GM23338 (cell line): ENCODE results near the gene CNOT1. TPM values are rescaled to one million over a fixed set of nuclear protein-coding genes. Genes with fewer than 3 reads are reported as not detected.

Source experiments
- ATAC-seq: fragments of 200-7000 bp; cut with Tn5 transposase; 3 replicates; pipeline ENCODE4 v1.9.1; 2020
- DNase-seq: peaks from one replicate; pipeline ENCODE4 v3.0.0-alpha.2; 2015; ENCODE audit warnings: low spot score
- H2AFZ ChIP-seq: fragments of 200-600 bp; sonication (generic); 2 replicates; pipeline ENCODE4 v1.8.0; 2016; ENCODE audit warnings: antibody characterized with exemption, mild to moderate bottlenecking, moderate library complexity
- H3F3A ChIP-seq: fragments of 200-600 bp; sonication (generic); replicated peaks from 2 replicates; pipeline ENCODE4 v1.8.0; 2017; ENCODE audit warnings: antibody characterized with exemption, mixed run types, low read depth
- H3K27ac ChIP-seq: fragments of 200-600 bp; sonication (generic); 2 replicates; pipeline ENCODE4 v1.6.1; 2016; ENCODE audit warnings: low read depth
- H3K27me3 ChIP-seq: fragments of 200-600 bp; sonication (generic); 2 replicates; pipeline ENCODE4 v1.8.0; 2016; ENCODE audit warnings: mild to moderate bottlenecking, mixed run types, moderate library complexity; ENCODE audit not compliant: insufficient read depth
- H3K36me3 ChIP-seq: fragments of 200-600 bp; sonication (generic); 2 replicates; pipeline ENCODE4 v1.8.0; 2016; ENCODE audit warnings: mild to moderate bottlenecking; ENCODE audit not compliant: insufficient read depth
- H3K4me1 ChIP-seq: fragments of 200-600 bp; sonication (generic); 2 replicates; pipeline ENCODE4 v1.8.0; 2016; ENCODE audit warnings: mild to moderate bottlenecking, moderate library complexity; ENCODE audit not compliant: insufficient read depth
- H3K4me2 ChIP-seq: fragments of 200-600 bp; sonication (generic); 2 replicates; pipeline ENCODE4 v1.7.1; 2017; ENCODE audit warnings: mixed run types
- H3K4me3 ChIP-seq: fragments of 200-600 bp; sonication (generic); 2 replicates; pipeline ENCODE4 v1.6.1; 2016; ENCODE audit warnings: mixed run types
- H3K79me2 ChIP-seq: fragments of 200-600 bp; sonication (generic); replicated peaks from 2 replicates; pipeline ENCODE4 v1.8.0; 2017; ENCODE audit warnings: mild to moderate bottlenecking; ENCODE audit not compliant: insufficient read depth
- H3K9me2 ChIP-seq: fragments of 200-600 bp; sonication (generic); 2 replicates; pipeline ENCODE4 v1.8.0; 2017; ENCODE audit not compliant: insufficient read depth
- H4K20me1 ChIP-seq: fragments of 200-600 bp; sonication (generic); replicated peaks from 2 replicates; pipeline ENCODE4 v1.8.0; 2017; ENCODE audit warnings: mild to moderate bottlenecking; ENCODE audit not compliant: insufficient read depth
- H3K27ac Mint-ChIP-seq: 2 replicates; pipeline ENCODE4 v1.8.0; 2020; ENCODE audit warnings: inconsistent platforms, mild to moderate bottlenecking, moderate library complexity, mixed read lengths
- H3K27me3 Mint-ChIP-seq: 3 replicates; pipeline ENCODE4 v1.8.0; 2022; ENCODE audit warnings: low read depth, mild to moderate bottlenecking, moderate library complexity, mixed read lengths, inconsistent platforms; ENCODE audit not compliant: insufficient read depth, poor library complexity
- H3K36me3 Mint-ChIP-seq: 3 replicates; pipeline ENCODE4 v1.8.0; 2021; ENCODE audit warnings: low read depth, mild to moderate bottlenecking, inconsistent platforms, moderate library complexity, mixed read lengths
- H3K4me1 Mint-ChIP-seq: 3 replicates; pipeline ENCODE4 v1.8.0; 2020; ENCODE audit warnings: mild to moderate bottlenecking, inconsistent platforms, mixed read lengths
- H3K4me3 Mint-ChIP-seq: 3 replicates; pipeline ENCODE4 v1.8.0; 2021; ENCODE audit warnings: moderate library complexity, mild to moderate bottlenecking, inconsistent platforms, mixed read lengths
- H3K9me3 Mint-ChIP-seq: 3 replicates; pipeline ENCODE4 v1.8.0; 2020; ENCODE audit warnings: moderate library complexity, mild to moderate bottlenecking, inconsistent platforms, mixed read lengths
- CREB1 ChIP-seq: fragments of 250-450 bp; sonication (Bioruptor Pico); IDR thresholded peaks from 2 replicates; pipeline ENCODE4 v1.5.0; 2020; ENCODE audit warnings: low read depth, mild to moderate bottlenecking, moderate library complexity
- EZH2 ChIP-seq: fragments of 200-600 bp; sonication (generic); IDR thresholded peaks from one replicate; pipeline ENCODE4 v1.8.0; 2017; ENCODE audit warnings: antibody characterized with exemption, mild to moderate bottlenecking, low read depth; ENCODE audit not compliant: unreplicated experiment
- JUNB ChIP-seq: IDR thresholded peaks from one replicate; pipeline ENCODE4 v1.6.1; 2016; ENCODE audit warnings: antibody characterized with exemption; ENCODE audit not compliant: unreplicated experiment
- POLR2AphosphoS5 ChIP-seq: IDR thresholded peaks from 2 replicates; pipeline ENCODE4 v1.6.1; 2016; ENCODE audit warnings: antibody characterized with exemption, low read depth
- STAT1 ChIP-seq: IDR thresholded peaks from one replicate; pipeline ENCODE4 v1.6.1; 2016; ENCODE audit warnings: antibody characterized with exemption; ENCODE audit not compliant: unreplicated experiment
- ZNF114 ChIP-seq: fragments of 250-450 bp; sonication (Bioruptor Pico); IDR thresholded peaks from 2 replicates; pipeline ENCODE4 v1.5.0; 2020; ENCODE audit warnings: mild to moderate bottlenecking, moderate library complexity
- ZNF331 ChIP-seq: fragments of 250-450 bp; sonication (Bioruptor Pico); IDR thresholded peaks from 2 replicates; pipeline ENCODE4 v1.5.0; 2020; ENCODE audit warnings: low read depth, mild to moderate bottlenecking, moderate library complexity
- polyA plus RNA-seq: library from polyadenylated mRNA; unstranded; fragments of >200 nt; fragmentation: Nextera tagmentation; extraction: Ambion mirVana; gene quantifications from 2 replicates; pipeline ENCODE4 v1.2.1, GENCODE V29; 2016
- total RNA-seq: library from RNA; depleted of rRNA; stranded (reverse); fragments of >200 nt; shearing (Covaris generic); gene quantifications from 2 replicates; pipeline ENCODE4 v1.2.3, GENCODE V29; 2014
- TF ChIP-seq, protein P1 (sequence below): fragments of 250-450 bp; sonication (Bioruptor Pico); IDR thresholded peaks from 2 replicates; pipeline ENCODE4 v1.5.0; 2020; ENCODE audit warnings: mild to moderate bottlenecking, moderate library complexity
- TF ChIP-seq, protein P2 (sequence below), 2 experiments: fragments of 200-600 bp in 1 of 2; sonication (generic) in 1 of 2; conservative IDR thresholded peaks; 2 replicates each; pipeline versions ENCODE4 v1.5.1 to v1.6.1; 2016 to 2017; ENCODE audit warnings: antibody characterized with exemption in 2 of 2, low read depth in 2 of 2, mild to moderate bottlenecking in 2 of 2, moderate library complexity in 1 of 2
- TF ChIP-seq, protein P3 (sequence below): IDR thresholded peaks from one replicate; pipeline ENCODE4 v1.6.1; 2018; ENCODE audit warnings: antibody characterized with exemption; ENCODE audit not compliant: unreplicated experiment

CNOT1 gene
- total and polyA plus RNA-seq, 2 experiments from 2014 or later = 59.2 to 298 TPM

DNA sequence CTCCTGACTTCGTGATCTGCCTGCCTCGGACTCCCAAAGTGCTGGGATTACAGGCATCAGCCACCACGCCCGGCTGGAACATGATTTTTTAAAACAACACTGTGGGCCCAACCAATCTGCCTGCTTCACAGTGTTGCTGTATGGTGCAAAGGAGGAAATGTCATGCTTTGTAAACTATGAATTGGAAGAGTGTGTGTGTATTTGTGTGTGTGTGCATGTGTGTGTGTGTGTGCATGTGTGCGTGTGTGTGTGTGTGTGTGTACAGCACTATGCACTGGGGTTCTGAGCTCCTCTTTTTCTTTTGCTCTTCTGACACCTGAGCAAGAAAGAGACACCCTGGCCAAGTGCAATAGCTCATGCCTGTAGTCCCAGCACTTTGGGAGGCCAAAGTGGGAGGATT, 14.5 kb upstream of the CNOT1 start (continued):
- TF ChIP-seq, protein P1, sequence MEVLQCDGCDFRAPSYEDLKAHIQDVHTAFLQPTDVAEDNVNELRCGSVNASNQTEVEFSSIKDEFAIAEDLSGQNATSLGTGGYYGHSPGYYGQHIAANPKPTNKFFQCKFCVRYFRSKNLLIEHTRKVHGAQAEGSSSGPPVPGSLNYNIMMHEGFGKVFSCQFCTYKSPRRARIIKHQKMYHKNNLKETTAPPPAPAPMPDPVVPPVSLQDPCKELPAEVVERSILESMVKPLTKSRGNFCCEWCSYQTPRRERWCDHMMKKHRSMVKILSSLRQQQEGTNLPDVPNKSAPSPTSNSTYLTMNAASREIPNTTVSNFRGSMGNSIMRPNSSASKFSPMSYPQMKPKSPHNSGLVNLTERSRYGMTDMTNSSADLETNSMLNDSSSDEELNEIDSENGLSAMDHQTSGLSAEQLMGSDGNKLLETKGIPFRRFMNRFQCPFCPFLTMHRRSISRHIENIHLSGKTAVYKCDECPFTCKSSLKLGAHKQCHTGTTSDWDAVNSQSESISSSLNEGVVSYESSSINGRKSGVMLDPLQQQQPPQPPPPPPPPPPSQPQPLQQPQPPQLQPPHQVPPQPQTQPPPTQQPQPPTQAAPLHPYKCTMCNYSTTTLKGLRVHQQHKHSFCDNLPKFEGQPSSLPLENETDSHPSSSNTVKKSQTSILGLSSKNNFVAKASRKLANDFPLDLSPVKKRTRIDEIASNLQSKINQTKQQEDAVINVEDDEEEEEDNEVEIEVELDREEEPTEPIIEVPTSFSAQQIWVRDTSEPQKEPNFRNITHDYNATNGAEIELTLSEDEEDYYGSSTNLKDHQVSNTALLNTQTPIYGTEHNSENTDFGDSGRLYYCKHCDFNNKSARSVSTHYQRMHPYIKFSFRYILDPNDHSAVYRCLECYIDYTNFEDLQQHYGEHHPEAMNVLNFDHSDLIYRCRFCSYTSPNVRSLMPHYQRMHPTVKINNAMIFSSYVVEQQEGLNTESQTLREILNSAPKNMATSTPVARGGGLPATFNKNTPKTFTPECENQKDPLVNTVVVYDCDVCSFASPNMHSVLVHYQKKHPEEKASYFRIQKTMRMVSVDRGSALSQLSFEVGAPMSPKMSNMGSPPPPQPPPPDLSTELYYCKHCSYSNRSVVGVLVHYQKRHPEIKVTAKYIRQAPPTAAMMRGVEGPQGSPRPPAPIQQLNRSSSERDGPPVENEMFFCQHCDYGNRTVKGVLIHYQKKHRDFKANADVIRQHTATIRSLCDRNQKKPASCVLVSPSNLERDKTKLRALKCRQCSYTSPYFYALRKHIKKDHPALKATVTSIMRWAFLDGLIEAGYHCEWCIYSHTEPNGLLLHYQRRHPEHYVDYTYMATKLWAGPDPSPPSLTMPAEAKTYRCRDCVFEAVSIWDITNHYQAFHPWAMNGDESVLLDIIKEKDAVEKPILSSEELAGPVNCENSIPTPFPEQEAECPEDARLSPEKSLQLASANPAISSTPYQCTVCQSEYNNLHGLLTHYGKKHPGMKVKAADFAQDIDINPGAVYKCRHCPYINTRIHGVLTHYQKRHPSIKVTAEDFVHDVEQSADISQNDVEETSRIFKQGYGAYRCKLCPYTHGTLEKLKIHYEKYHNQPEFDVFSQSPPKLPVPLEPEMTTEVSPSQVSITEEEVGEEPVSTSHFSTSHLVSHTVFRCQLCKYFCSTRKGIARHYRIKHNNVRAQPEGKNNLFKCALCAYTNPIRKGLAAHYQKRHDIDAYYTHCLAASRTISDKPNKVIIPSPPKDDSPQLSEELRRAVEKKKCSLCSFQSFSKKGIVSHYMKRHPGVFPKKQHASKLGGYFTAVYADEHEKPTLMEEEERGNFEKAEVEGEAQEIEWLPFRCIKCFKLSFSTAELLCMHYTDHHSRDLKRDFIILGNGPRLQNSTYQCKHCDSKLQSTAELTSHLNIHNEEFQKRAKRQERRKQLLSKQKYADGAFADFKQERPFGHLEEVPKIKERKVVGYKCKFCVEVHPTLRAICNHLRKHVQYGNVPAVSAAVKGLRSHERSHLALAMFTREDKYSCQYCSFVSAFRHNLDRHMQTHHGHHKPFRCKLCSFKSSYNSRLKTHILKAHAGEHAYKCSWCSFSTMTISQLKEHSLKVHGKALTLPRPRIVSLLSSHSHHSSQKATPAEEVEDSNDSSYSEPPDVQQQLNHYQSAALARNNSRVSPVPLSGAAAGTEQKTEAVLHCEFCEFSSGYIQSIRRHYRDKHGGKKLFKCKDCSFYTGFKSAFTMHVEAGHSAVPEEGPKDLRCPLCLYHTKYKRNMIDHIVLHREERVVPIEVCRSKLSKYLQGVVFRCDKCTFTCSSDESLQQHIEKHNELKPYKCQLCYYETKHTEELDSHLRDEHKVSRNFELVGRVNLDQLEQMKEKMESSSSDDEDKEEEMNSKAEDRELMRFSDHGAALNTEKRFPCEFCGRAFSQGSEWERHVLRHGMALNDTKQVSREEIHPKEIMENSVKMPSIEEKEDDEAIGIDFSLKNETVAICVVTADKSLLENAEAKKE (CRISPR knock-in tag) = no peak
- TF ChIP-seq, protein P2, sequence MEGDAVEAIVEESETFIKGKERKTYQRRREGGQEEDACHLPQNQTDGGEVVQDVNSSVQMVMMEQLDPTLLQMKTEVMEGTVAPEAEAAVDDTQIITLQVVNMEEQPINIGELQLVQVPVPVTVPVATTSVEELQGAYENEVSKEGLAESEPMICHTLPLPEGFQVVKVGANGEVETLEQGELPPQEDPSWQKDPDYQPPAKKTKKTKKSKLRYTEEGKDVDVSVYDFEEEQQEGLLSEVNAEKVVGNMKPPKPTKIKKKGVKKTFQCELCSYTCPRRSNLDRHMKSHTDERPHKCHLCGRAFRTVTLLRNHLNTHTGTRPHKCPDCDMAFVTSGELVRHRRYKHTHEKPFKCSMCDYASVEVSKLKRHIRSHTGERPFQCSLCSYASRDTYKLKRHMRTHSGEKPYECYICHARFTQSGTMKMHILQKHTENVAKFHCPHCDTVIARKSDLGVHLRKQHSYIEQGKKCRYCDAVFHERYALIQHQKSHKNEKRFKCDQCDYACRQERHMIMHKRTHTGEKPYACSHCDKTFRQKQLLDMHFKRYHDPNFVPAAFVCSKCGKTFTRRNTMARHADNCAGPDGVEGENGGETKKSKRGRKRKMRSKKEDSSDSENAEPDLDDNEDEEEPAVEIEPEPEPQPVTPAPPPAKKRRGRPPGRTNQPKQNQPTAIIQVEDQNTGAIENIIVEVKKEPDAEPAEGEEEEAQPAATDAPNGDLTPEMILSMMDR (conservative IDR thresholded peaks at IDR 0.05; ENCODE audit: low read depth in 2 of 2) = no peak
- TF ChIP-seq ZNF331 (CRISPR knock-in tag) = no peak
- no peak for TF ChIP-seq EZH2
- no peak for TF ChIP-seq STAT1
- no peak for TF ChIP-seq JUNB
- no peak for TF ChIP-seq CREB1 (CRISPR knock-in tag)

DNA sequence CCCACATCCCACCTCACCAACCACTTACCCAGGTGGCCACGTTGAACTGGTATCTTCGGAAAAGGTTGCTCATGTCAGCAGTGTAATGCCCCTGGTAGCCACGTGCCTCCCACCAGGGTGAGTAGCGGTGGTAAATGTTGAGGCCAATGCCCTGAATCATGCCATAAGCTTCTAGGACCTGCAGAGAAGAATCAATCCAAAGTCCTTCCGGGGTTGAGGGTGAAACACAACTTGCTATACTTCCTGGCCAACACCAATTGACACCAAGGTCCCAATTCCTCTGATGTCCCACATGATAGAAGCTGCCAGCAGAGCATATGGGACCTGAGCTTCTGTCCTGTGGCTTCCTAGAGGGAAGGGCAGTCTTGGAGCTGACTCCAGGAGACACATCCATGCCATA, 11.3 kb upstream of the CNOT1 start:
- no peaks in the 10 kb centered on the region for H4K20me1 ChIP-seq
- no peak overlapping the region for H3K4me2 ChIP-seq
- no peaks in the 10 kb centered on the region for H3K4me1 ChIP-seq
- no peak for DNase-seq
- H3K36me3 ChIP-seq = no peaks in the 10 kb centered on the region
- Mint-ChIP-seq H3K4me1 (no peaks in the 10 kb centered on the region), H3K36me3 (no peaks in the 10 kb centered on the region), H3K27ac (no peak overlapping the region), H3K9me3 (no peaks in the 10 kb centered on the region), H3K27me3 (peaks cover 10% of the 10 kb centered on the region), H3K4me3 (no peak overlapping the region)
- H3K27me3 ChIP-seq = no peaks in the 10 kb centered on the region
- H3K27ac ChIP-seq = no peak overlapping the region
- peak overlapping the region; percentile 47; the same call in 1 of the 2 replicates for H2AFZ ChIP-seq
- no peaks in the 10 kb centered on the region for H3F3A ChIP-seq
- no peak for ATAC-seq
- H3K9me2 ChIP-seq = no peaks in the 10 kb centered on the region
- H3K4me3 ChIP-seq = no peak overlapping the region
- no peaks in the 10 kb centered on the region for H3K79me2 ChIP-seq
- TF ChIP-seq ZNF114 (CRISPR knock-in tag) (no peak), POLR2AphosphoS5 (no peak), EZH2 (no peak), STAT1 (no peak), ZNF331 (CRISPR knock-in tag) (no peak), JUNB (no peak), CREB1 (CRISPR knock-in tag) (no peak)
- TF ChIP-seq, protein P2 (conservative IDR thresholded peaks at IDR 0.05; ENCODE audit: low read depth in 2 of 2) = no peak
- TF ChIP-seq, protein P3, sequence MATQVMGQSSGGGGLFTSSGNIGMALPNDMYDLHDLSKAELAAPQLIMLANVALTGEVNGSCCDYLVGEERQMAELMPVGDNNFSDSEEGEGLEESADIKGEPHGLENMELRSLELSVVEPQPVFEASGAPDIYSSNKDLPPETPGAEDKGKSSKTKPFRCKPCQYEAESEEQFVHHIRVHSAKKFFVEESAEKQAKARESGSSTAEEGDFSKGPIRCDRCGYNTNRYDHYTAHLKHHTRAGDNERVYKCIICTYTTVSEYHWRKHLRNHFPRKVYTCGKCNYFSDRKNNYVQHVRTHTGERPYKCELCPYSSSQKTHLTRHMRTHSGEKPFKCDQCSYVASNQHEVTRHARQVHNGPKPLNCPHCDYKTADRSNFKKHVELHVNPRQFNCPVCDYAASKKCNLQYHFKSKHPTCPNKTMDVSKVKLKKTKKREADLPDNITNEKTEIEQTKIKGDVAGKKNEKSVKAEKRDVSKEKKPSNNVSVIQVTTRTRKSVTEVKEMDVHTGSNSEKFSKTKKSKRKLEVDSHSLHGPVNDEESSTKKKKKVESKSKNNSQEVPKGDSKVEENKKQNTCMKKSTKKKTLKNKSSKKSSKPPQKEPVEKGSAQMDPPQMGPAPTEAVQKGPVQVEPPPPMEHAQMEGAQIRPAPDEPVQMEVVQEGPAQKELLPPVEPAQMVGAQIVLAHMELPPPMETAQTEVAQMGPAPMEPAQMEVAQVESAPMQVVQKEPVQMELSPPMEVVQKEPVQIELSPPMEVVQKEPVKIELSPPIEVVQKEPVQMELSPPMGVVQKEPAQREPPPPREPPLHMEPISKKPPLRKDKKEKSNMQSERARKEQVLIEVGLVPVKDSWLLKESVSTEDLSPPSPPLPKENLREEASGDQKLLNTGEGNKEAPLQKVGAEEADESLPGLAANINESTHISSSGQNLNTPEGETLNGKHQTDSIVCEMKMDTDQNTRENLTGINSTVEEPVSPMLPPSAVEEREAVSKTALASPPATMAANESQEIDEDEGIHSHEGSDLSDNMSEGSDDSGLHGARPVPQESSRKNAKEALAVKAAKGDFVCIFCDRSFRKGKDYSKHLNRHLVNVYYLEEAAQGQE = no peak
